HepG2 (cell line): ENCODE measurements around the gene SCAF4. TPM values are rescaled to one million over a fixed set of nuclear protein-coding genes. Genes with fewer than 3 reads are reported as not detected.

Source experiments
- JUND ChIP-seq: sonication (generic); formaldehyde crosslinking; IDR thresholded peaks from 2 replicates; pipeline ENCODE4 v1.8.0; 2022; ENCODE audit warnings: mild to moderate bottlenecking, missing genetic modification reagents
- NFYB ChIP-seq: sonication (generic); formaldehyde crosslinking; IDR thresholded peaks from 2 replicates; pipeline ENCODE4 v1.4.0; 2020; ENCODE audit warnings: missing genetic modification reagents
- NR2F1 ChIP-seq, 2 experiments: fragments of 450-650 bp in 1 of 2; formaldehyde crosslinking in 1 of 2; IDR thresholded peaks; 2 replicates each; pipeline versions ENCODE4 v1.5.0 to v1.6.1; 2016 to 2020; ENCODE audit warnings: mild to moderate bottlenecking in 1 of 2, missing compliant biosample characterization in 1 of 2, missing genetic modification reagents in 1 of 2, moderate library complexity in 1 of 2
- PHF21A ChIP-seq: sonication (generic); formaldehyde crosslinking; IDR thresholded peaks from 2 replicates; pipeline ENCODE4 v1.5.0; 2020; ENCODE audit warnings: mild to moderate bottlenecking, missing genetic modification reagents
- ZNF749 ChIP-seq: sonication (generic); formaldehyde crosslinking; IDR thresholded peaks from 2 replicates; pipeline ENCODE4 v1.8.0; 2022; ENCODE audit warnings: mild to moderate bottlenecking, missing genetic modification reagents, moderate library complexity, borderline replicate concordance
- ZNF792 ChIP-seq: IDR thresholded peaks from 2 replicates; pipeline ENCODE4 v1.6.1; 2016
- polyA plus RNA-seq, 8 experiments: library from polyadenylated mRNA; depleted of rRNA in 3 of 8; stranded (reverse) in 7 of 8; unstranded in 1 of 8; fragments of >200 nt; fragmentation: Illumina TruSeq in 4 of 8; extraction: Trizol in 4 of 8; gene quantifications; 2 replicates each; pipeline versions ENCODE4 v1.2.1 to v1.2.3, GENCODE V29; 2011 to 2016; ENCODE audit warnings: low read depth in 4 of 8, missing spikeins in 1 of 8, mixed read lengths in 1 of 8; ENCODE audit not compliant: insufficient read depth in 1 of 8
- total RNA-seq, 5 experiments: library from RNA; depleted of rRNA; stranded (reverse); fragments of >200 nt; fragmentation: Illumina TruSeq; extraction: Trizol; gene quantifications; 2 replicates each; pipeline ENCODE4 v1.2.3, GENCODE V29; 2016; ENCODE audit warnings: low read depth in 1 of 5
- TF ChIP-seq, protein P1 (sequence below): sonication (generic); formaldehyde crosslinking; IDR thresholded peaks from 2 replicates; pipeline ENCODE4 v1.4.0; 2020; ENCODE audit warnings: mild to moderate bottlenecking, low read depth, missing genetic modification reagents
- TF ChIP-seq, protein P2 (sequence below): sonication (generic); formaldehyde crosslinking; IDR thresholded peaks from 2 replicates; pipeline ENCODE4 v1.5.0; 2020; ENCODE audit warnings: mild to moderate bottlenecking, missing genetic modification reagents
- TF ChIP-seq, protein P3 (sequence below): sonication (generic); formaldehyde crosslinking; IDR thresholded peaks from 2 replicates; pipeline ENCODE4 v1.5.0; 2020; ENCODE audit warnings: mild to moderate bottlenecking, missing genetic modification reagents

The SCAF4 gene
- total and polyA plus RNA-seq, 2 of the 13 experiments (the other 11 are each of a cell fraction or from before 2014, with no cell fraction given) = 9.1 to 11.5 TPM

DNA sequence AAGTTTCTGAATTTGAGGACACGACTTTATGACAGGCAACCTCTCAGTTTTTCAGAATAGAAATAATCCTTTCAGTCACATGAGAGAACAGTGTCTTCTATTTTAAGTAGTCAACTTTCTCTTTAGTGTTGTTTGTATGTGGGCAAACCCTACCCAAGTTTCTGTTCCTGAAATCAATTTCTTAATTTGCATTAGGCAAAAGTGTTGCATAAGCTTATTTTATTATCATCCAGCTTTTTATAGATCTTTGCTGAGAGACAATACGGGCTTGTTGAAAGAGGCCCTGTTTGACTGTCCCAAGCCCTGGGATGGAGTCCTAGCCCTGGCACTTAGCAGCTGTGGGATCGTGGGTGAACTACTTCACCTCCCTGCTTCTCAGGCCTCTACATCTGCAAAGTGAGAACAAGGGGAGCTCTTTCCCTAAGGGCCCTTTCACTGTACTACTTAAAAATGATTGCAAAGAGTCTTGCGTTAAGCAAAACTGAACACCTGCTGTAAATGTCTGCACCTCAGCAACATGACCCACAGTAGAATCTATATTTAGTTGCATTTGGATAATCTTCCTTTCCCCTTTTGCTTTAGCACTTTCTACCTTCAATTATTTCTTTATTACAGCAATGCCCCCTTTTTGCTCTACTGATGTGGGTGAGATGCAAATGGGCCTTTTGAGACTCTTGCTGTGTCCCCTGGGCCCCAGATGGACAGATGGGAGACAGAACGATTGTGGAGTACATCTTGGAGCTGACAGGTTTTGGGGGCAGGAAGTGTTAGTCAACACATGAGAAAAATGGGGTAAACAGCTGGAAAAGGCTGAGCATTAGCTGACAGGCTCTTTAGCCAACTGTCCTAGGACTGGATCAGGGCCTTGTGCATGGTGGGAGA, 41.0 kb upstream of the SCAF4 start (continued):
- TF ChIP-seq, protein P1, sequence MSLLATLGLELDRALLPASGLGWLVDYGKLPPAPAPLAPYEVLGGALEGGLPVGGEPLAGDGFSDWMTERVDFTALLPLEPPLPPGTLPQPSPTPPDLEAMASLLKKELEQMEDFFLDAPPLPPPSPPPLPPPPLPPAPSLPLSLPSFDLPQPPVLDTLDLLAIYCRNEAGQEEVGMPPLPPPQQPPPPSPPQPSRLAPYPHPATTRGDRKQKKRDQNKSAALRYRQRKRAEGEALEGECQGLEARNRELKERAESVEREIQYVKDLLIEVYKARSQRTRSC (CRISPR knock-in tag) = no peak
- TF ChIP-seq, protein P2, sequence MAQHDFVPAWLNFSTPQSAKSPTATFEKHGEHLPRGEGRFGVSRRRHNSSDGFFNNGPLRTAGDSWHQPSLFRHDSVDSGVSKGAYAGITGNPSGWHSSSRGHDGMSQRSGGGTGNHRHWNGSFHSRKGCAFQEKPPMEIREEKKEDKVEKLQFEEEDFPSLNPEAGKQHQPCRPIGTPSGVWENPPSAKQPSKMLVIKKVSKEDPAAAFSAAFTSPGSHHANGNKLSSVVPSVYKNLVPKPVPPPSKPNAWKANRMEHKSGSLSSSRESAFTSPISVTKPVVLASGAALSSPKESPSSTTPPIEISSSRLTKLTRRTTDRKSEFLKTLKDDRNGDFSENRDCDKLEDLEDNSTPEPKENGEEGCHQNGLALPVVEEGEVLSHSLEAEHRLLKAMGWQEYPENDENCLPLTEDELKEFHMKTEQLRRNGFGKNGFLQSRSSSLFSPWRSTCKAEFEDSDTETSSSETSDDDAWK (CRISPR knock-in tag) = no peak
- no peak for TF ChIP-seq NR2F1 (CRISPR knock-in tag; IDR thresholded peaks at IDR 0.05)
- TF ChIP-seq, protein P3, sequence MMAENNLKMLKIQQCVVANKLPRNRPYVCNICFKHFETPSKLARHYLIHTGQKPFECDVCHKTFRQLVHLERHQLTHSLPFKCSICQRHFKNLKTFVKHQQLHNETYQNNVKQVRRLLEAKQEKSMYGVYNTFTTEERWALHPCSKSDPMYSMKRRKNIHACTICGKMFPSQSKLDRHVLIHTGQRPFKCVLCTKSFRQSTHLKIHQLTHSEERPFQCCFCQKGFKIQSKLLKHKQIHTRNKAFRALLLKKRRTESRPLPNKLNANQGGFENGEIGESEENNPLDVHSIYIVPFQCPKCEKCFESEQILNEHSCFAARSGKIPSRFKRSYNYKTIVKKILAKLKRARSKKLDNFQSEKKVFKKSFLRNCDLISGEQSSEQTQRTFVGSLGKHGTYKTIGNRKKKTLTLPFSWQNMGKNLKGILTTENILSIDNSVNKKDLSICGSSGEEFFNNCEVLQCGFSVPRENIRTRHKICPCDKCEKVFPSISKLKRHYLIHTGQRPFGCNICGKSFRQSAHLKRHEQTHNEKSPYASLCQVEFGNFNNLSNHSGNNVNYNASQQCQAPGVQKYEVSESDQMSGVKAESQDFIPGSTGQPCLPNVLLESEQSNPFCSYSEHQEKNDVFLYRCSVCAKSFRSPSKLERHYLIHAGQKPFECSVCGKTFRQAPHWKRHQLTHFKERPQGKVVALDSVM (CRISPR knock-in tag) = no peak
- no peak for TF ChIP-seq ZNF749
- TF ChIP-seq PHF21A (CRISPR knock-in tag) = no peak
- TF ChIP-seq JUND (CRISPR knock-in tag) = no peak
- no peak for TF ChIP-seq NFYB
- no peak for TF ChIP-seq ZNF792 (CRISPR knock-in tag)
